Stimulated activated memory B cell treated with anti-CD40 and anti-IgM and Interleukin-4, amounts not matched to agents 10 μg/mL and 1 μg/mL and 100 μg/mL, for 72 hours (primary cell): ENCODE data around the gene RBFOX2.
"Not testable (repeated sequence)": the region's sequence is repeated elsewhere in the genome, so short reads cannot be mapped to it uniquely, and the experiment has no call there.

Source experiments
- ATAC-seq: fragments of 150-1000 bp; cut with Tn5 transposase; 2 replicates; pipeline ENCODE4 v1.10.0; 2021
- H3K27ac Mint-ChIP-seq: one replicate; pipeline ENCODE4 v1.8.0; 2022; ENCODE audit warnings: mild to moderate bottlenecking, mixed read lengths
- H3K27me3 Mint-ChIP-seq: one replicate; pipeline ENCODE4 v1.8.0; 2022; ENCODE audit warnings: mixed read lengths
- H3K36me3 Mint-ChIP-seq: one replicate; pipeline ENCODE4 v1.8.0; 2022; ENCODE audit warnings: mixed read lengths
- H3K4me1 Mint-ChIP-seq: one replicate; pipeline ENCODE4 v1.8.0; 2022; ENCODE audit warnings: mixed read lengths
- H3K4me3 Mint-ChIP-seq: one replicate; pipeline ENCODE4 v1.8.0; 2022; ENCODE audit warnings: mild to moderate bottlenecking, moderate library complexity, mixed read lengths
- H3K9me3 Mint-ChIP-seq: one replicate; pipeline ENCODE4 v1.8.0; 2022; ENCODE audit warnings: mixed read lengths

The RBFOX2 gene

DNA sequence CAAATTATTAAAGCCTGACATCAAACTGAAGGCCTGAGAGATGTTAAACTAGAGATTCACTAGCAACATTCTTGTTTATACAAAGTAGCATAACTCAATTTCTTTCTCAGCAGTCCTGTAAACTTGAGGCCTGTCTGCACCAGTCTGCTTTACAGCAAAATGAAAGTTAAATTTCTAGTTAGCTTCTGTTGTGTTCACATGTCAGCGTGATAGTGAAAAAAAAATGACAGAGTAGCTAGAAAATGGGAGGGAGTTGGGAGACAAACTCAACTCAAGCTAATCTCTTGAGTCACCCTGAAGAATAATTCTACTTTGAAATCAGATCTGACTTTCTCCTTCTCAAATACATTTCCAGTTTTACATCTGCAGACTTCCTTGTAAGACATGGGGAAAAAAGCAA, 6.5 kb downstream of the RBFOX2 start:
- ATAC-seq = no peak
- peaks cover 13% of the 10 kb centered on the region for H3K4me1 Mint-ChIP-seq
- no peak overlapping the region for H3K4me3 Mint-ChIP-seq
- no peaks in the 10 kb centered on the region for H3K9me3 Mint-ChIP-seq
- H3K36me3 Mint-ChIP-seq = no peaks in the 10 kb centered on the region
- H3K27ac Mint-ChIP-seq = no peak overlapping the region
- H3K27me3 Mint-ChIP-seq = peaks cover 60% of the 10 kb centered on the region

DNA sequence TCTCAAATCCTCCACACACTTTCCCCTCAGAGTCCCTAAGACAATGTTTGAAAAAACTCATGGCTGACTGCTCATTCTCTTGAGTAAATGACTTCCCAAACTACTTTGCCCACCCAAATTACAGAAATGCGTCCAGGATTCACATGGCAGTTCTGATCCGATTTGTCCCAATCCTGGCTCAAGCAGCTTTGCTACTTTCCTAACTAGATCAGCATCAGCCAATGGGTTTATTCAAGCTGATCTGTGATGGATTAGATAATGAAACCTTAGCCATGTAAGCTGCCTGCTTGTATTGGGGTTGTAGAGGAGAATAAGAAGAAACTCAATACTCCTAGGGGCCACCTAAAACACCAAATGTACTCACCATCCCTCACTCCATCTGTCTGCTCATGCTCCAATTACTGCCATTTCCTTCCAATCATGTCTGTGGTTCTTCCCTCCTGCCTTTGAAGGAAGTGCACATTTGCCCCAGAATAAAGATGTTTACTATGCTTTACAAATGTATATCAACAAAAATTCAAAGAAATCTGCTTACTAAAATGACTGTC, 6.9 kb downstream of the RBFOX2 start:
- H3K4me3 Mint-ChIP-seq = no peak overlapping the region

DNA sequence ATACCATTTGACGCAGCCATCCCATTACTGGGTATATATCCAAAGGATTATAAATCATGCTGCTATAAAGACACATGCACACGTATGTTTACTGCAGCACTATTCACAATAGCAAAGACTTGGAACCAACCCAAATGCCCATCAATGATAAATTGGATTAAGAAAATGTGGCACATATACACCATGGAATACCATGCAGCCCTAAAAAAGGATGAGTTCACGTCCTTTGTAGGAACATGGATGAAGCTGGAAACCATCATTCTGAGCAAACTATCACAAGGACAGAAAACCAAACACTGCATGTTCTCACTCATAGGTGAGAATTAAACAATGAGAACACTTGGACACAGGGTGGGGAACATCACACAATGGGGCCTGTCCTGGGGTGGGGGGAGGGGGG, 7.8 kb downstream of the RBFOX2 start:
- H3K27ac Mint-ChIP-seq, H3K9me3 Mint-ChIP-seq, ATAC-seq, H3K4me3 Mint-ChIP-seq, H3K36me3 Mint-ChIP-seq: not testable (repeated sequence)
- H3K27me3 Mint-ChIP-seq = peaks cover 60% of the 10 kb centered on the region
- peaks cover 17% of the 10 kb centered on the region for H3K4me1 Mint-ChIP-seq

More for the DNA sequence above, 6.9 kb downstream of the RBFOX2 start:
- peaks cover 17% of the 10 kb centered on the region for H3K4me1 Mint-ChIP-seq
- no peak overlapping the region for H3K27ac Mint-ChIP-seq
- no peaks in the 10 kb centered on the region for H3K9me3 Mint-ChIP-seq
- H3K27me3 Mint-ChIP-seq = peaks cover 60% of the 10 kb centered on the region
- no peak for ATAC-seq
- H3K36me3 Mint-ChIP-seq = no peaks in the 10 kb centered on the region

DNA sequence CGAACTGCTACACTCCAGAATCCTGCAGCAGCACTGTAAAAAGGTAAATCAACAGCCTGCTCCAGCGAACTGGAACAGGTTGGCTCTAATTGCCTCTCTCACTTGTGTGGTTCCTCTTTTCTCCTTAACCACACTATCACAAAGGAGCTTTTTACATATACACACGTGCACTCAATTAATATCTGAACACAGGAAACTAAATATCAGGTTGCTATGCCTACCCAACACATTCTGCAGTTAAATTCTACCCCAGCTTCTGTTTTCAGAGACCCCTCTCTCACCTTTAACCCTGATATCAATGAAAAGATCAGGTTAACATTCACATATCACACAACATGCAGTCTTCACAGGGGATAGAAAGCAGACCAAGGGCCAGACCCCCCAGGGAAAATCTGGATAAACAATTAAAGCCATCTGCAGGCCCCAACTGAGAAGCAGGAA, 11.0 kb downstream of the RBFOX2 start:
- Mint-ChIP-seq H3K9me3 (no peaks in the 10 kb centered on the region), H3K27me3 (peaks cover 66% of the 10 kb centered on the region), H3K27ac (no peak overlapping the region), H3K4me1 (peaks cover 17% of the 10 kb centered on the region), H3K36me3 (no peaks in the 10 kb centered on the region), H3K4me3 (no peak overlapping the region)
- peak; percentile 94 for ATAC-seq

DNA sequence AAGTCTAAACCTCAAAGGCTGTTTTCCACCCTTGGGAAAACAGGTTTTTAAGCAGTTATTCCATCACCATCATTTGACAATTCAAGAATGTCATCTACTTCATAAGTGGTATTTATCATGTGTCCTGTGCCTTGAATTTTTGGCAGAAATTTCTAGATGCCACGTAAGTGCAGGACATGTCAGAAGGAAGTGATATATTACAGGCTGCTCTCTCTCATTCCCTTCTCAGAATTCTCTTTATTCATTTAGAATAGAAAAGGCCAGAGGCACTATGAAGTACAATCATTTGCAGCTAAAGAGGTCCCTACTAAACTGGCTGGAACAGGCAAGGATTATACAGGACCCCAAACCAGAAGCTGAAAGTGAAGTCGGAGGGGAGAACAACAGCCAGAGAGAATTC, 11.9 kb downstream of the RBFOX2 start:
- H3K27ac Mint-ChIP-seq = no peak overlapping the region
- H3K4me1 Mint-ChIP-seq = peaks cover 17% of the 10 kb centered on the region
- no peak for ATAC-seq
- H3K9me3 Mint-ChIP-seq = no peaks in the 10 kb centered on the region
- H3K27me3 Mint-ChIP-seq = peaks cover 66% of the 10 kb centered on the region
- no peaks in the 10 kb centered on the region for H3K36me3 Mint-ChIP-seq
- H3K4me3 Mint-ChIP-seq = no peak overlapping the region

DNA sequence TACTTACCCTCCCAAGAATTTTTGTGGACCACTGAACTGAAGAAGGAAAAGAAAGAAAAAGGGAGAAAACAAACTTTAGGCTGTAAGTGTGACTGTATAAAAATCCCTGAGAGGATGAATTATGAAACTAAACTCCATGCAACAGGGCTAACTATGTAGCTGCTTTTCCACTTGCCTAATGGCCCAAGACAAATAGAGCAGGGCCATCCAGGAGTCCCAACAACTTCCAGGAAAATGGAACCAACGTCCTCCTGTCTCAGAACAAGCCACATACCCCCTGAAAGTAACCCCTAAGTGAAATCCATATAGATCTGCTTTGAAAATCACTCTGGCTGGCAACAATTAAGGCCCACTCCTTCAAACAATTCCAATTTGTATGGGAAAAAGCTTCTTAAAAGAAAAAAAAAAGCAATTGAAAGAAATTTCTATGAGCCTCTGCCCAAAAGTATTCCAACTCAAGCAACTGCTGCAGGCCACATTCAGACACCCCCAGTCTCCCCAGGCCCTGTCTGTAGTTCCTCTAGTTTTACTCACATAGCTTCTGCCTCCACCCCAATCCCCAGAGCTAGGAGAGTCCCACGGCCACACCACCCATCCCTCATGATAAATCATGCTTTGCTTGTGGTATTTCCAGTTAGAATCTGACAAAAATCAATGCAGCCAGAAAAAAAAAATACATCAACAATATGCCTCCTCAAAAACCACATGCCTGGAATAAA, 12.7 kb downstream of the RBFOX2 start:
- no peaks in the 10 kb centered on the region for H3K9me3 Mint-ChIP-seq
- no peak for ATAC-seq
- H3K4me1 Mint-ChIP-seq = peaks cover 17% of the 10 kb centered on the region
- peaks cover 71% of the 10 kb centered on the region for H3K27me3 Mint-ChIP-seq
- H3K4me3 Mint-ChIP-seq = no peak overlapping the region
- no peaks in the 10 kb centered on the region for H3K36me3 Mint-ChIP-seq
- no peak overlapping the region for H3K27ac Mint-ChIP-seq

DNA sequence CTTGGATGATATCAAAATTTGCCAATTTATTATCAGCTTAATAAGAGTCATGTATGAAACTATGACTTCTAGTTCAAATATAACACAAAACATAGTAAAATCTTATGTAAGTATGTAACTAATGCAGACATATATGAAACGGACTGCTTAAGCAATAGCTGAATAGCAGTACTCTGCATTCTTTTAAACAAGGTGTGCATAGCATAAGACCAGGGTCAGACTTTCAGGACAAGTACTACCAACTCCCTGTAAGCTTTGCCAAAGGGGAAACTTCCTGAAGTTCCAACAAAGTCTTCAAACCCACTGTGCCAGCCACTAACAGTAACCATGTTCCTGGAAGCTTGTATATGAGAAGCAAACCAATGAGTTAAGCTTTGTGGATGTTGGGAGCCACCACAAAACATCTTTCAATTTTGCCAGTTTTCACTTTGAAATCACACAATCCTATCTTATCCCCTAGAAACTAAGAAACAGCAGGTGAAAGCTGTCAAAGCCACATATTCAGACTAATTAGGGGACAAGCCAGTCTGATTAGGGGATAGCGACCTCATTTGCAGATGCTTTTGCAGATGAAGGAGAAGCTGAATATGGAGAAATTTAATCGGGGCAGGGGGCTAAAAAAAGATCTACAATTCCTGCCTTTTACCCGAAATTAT, 13.3 kb downstream of the RBFOX2 start:
- H3K9me3 Mint-ChIP-seq = no peaks in the 10 kb centered on the region
- peaks cover 78% of the 10 kb centered on the region for H3K27me3 Mint-ChIP-seq
- ATAC-seq = no peak
- H3K36me3 Mint-ChIP-seq = no peaks in the 10 kb centered on the region
- H3K27ac Mint-ChIP-seq = no peak overlapping the region
- H3K4me1 Mint-ChIP-seq = peaks cover 17% of the 10 kb centered on the region
- no peak overlapping the region for H3K4me3 Mint-ChIP-seq

DNA sequence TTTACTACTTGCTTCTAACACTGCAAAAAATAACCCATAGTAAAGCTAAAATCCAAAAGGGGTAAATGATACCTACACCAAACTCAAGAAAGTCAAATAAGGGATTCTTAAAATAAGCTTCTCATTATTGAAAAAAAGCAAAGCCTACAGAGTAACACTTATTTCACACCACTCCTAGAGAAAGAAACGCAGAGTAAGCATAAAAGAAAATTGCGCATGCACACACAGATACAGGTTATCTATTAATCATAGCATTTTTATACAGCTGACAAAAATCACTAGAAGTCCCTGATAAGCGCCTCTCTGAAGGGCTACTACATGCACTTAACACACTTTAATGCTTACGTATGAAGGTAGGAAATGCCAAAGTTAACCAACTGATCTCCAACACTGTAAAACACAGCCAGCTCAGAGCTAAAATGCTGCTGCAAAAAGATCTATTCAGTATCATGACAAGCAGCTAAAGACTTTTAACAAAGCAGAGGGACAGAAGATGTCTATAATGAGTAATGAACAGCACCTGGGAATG, 14.0 kb downstream of the RBFOX2 start:
- Mint-ChIP-seq H3K4me1 (peaks cover 17% of the 10 kb centered on the region), H3K27ac (no peak overlapping the region), H3K36me3 (no peaks in the 10 kb centered on the region), H3K27me3 (peaks cover 85% of the 10 kb centered on the region), H3K9me3 (no peaks in the 10 kb centered on the region), H3K4me3 (no peak overlapping the region)
- ATAC-seq = no peak

DNA sequence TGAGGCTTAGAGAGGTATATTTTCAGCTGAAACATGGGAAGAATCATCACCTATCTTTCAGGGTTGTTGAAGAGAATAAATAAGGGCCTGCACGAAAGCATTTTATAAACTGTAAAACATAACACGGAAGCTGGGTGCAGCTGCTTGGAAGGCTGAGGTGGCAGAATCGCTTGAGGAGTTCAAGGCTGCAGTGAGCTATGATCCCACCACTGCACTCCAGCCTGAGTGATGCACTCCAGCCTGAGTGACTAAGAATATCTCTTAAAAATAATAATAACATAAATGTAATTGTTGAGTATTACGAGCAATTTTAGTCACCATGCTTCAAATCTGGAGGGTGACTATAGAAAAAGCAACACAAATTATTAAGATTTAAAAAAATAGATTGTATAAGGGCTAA, 16.3 kb downstream of the RBFOX2 start:
- Mint-ChIP-seq H3K4me3 (no peak overlapping the region), H3K9me3 (no peaks in the 10 kb centered on the region), H3K27ac (no peak overlapping the region), H3K27me3 (peaks cover 69% of the 10 kb centered on the region), H3K36me3 (no peaks in the 10 kb centered on the region), H3K4me1 (peaks cover 6% of the 10 kb centered on the region)
- no peak for ATAC-seq

DNA sequence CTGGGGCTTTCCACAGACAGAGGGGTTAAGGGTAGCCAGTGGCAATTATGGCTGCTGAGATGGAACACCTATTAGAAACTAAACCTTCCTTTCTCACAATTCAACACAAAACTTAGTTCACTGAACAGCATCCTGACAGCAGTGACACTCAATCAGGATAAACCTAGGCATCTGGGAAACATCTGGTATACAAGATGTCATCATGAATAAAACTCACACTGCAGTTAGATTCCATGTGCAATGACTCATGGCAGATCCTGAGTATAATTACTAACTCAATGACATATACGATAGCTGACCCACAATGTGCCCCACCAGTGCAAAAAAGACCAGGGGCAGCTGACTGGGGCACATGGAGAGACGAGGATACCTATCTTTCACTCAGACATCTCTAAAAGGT, 17.7 kb downstream of the RBFOX2 start:
- Mint-ChIP-seq H3K36me3 (no peaks in the 10 kb centered on the region), H3K27ac (no peak overlapping the region), H3K27me3 (peaks cover 61% of the 10 kb centered on the region), H3K4me3 (no peak overlapping the region), H3K4me1 (no peaks in the 10 kb centered on the region), H3K9me3 (no peaks in the 10 kb centered on the region)
- ATAC-seq = no peak

DNA sequence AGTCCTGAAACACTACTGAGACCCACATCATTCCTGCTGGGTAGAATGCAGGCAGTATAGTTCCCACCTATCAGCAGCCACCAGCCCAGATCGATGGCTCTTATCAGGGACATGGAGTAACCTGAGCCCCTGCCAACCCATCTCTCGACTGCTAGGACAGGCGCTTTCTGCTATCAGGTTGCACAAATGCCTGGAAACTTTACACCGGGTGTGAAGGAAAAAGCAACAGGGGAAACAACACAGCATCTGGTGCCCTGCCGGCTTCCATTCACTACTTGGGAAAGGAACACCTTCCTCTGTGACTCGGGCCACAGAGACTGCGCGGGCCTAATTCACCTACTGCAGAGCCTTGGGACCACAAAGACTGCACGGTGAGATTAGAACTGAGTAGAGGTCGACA, 18.5 kb downstream of the RBFOX2 start:
- H3K27ac Mint-ChIP-seq = no peak overlapping the region
- no peak overlapping the region for H3K4me3 Mint-ChIP-seq
- H3K9me3 Mint-ChIP-seq = no peaks in the 10 kb centered on the region
- no peaks in the 10 kb centered on the region for H3K36me3 Mint-ChIP-seq
- ATAC-seq = no peak
- peaks cover 56% of the 10 kb centered on the region for H3K27me3 Mint-ChIP-seq
- H3K4me1 Mint-ChIP-seq = no peaks in the 10 kb centered on the region

DNA sequence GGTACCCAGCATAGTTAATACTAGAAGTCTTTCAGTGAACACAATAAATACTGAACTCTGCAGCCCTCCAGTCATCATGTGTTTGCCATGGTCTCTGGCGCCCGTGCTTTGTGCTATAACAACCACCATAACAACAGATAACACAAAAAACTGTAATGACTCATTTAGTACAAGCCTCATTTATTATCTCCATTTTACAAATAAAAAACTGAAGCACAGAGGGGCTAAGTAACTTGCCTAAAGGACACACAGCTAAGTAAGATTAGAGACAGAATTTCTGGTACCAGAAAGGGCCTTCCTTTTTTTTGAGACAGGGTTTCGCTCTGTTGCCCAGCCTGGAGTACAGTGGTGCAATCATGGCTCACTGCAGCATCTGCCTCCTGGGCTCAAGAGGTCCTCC, 19.5 kb downstream of the RBFOX2 start:
- ATAC-seq = no peak
- no peak overlapping the region for H3K4me3 Mint-ChIP-seq
- peaks cover 56% of the 10 kb centered on the region for H3K27me3 Mint-ChIP-seq
- H3K4me1 Mint-ChIP-seq = no peaks in the 10 kb centered on the region
- no peaks in the 10 kb centered on the region for H3K36me3 Mint-ChIP-seq
- H3K27ac Mint-ChIP-seq = no peak overlapping the region
- no peaks in the 10 kb centered on the region for H3K9me3 Mint-ChIP-seq

DNA sequence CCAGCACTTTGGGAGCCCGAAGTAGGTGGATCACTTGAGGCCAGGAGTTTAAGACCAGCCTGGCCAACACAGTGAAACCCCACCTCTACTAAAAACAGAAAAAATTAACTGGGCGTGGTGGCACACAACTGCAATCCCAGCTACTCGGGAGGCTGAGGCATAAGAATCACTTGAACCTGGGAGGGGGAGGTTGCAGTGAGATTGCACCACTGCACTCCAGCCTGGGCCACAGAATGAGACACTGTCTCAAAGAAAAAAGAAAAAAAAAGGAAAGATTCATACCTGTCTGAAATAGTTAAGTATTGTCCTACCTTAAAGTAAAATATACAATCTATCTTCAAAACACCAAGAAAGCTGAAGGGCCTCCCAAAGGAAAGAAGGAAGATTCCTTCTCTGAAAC, 20.1 kb downstream of the RBFOX2 start:
- Mint-ChIP-seq H3K36me3 (no peaks in the 10 kb centered on the region), H3K4me1 (no peaks in the 10 kb centered on the region), H3K4me3 (no peak overlapping the region), H3K9me3 (no peaks in the 10 kb centered on the region), H3K27me3 (peaks cover 56% of the 10 kb centered on the region), H3K27ac (no peak overlapping the region)
- no peak for ATAC-seq

DNA sequence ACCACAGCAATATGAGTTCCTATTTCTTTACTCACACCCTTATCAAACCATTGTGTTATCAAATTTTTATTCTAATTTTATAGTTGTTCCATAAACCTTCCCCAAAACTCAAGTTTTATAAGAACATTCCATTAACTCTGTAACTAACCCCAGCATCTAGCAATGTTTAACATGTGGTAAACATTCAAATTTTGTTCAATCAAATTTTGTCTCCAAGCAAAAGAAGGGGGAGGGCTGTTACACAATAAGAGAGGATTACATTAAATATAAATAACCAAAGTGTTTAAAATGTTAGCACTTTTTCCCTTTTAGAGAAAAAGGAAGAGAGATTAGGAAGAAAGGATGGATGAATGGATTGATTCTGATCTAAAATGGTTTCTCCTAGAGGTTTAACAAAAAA, 20.5 kb downstream of the RBFOX2 start:
- peaks cover 55% of the 10 kb centered on the region for H3K27me3 Mint-ChIP-seq
- H3K27ac Mint-ChIP-seq = no peak overlapping the region
- no peak overlapping the region for H3K4me3 Mint-ChIP-seq
- H3K9me3 Mint-ChIP-seq = no peaks in the 10 kb centered on the region
- H3K4me1 Mint-ChIP-seq = no peaks in the 10 kb centered on the region
- no peaks in the 10 kb centered on the region for H3K36me3 Mint-ChIP-seq
- ATAC-seq = no peak

DNA sequence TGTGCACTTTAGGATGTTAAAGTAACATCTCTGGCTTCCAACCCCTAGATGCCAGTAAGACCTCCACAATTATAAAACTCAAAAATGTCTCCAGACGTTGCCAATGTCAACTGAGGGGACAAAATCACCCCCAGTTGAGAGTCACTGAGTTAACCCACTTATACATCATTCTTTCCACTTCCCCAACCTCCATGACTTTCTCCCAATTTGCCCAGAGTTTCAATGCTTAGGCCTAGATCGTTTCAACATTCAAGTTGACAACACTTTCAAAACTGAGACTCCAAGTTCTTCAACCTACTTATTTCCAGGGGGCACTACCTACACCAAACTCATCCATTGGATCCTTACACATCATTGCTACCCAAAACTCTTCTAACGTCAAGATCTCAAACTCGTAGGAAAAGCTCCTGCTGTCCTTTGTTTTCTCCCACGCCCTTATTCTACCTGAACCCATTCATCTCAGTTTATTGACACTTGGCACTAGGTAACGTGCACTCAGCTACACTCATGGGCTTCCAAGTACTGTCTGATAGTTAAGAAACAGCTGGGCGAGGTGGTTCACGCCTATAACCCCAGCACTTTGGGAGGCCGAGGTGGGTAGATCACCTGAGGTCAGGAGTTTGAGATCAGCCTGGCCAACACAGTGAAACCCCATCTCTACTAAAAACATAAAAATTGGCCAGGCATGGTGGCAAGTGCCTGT, 24.5 kb downstream of the RBFOX2 start:
- no peak overlapping the region for H3K27ac Mint-ChIP-seq
- no peak for ATAC-seq
- no peak overlapping the region for H3K4me3 Mint-ChIP-seq
- H3K36me3 Mint-ChIP-seq = no peaks in the 10 kb centered on the region
- peaks cover 48% of the 10 kb centered on the region for H3K27me3 Mint-ChIP-seq
- H3K9me3 Mint-ChIP-seq = no peaks in the 10 kb centered on the region
- no peaks in the 10 kb centered on the region for H3K4me1 Mint-ChIP-seq
